GM21619 (cell line): ENCODE data around the gene OR6C75.
A peak's percentile ranks its signal among the peaks of the same experiment; 100 is the strongest.
"Not testable (repeated sequence)": the region's sequence is repeated elsewhere in the genome, so short reads cannot be mapped to it uniquely, and the experiment has no call there.

Experiments
- ATAC-seq: cut with Tn5 transposase; IDR thresholded peaks from one replicate; pipeline ENCODE4 v1.9.1; 2021; ENCODE audit not compliant: unreplicated experiment

OR6C75 gene

DNA sequence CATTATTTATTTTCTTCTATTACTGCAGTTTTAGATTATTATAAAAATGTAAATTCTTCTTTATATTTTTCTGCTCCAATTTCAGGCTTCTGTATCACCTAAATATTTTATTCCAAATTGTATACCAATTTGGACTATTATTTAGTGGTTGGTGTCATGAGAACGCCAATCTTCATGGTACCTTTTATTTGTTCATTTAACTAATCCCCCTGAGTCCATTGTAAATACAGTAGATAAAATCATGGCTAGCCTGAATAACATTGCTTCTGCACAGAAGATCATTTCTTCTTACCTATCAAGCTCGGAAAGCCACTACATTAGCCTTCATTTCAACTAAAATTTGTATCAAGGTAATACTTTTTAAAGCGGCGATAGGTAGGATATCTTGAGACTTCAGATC, at the start of gene OR6C75:
OR6C75 (plus strand) TSS at position 301 of the 400 bp plus-strand sequence. CDS start 2,136 bp downstream, outside the sequence.
- no peak for ATAC-seq

DNA sequence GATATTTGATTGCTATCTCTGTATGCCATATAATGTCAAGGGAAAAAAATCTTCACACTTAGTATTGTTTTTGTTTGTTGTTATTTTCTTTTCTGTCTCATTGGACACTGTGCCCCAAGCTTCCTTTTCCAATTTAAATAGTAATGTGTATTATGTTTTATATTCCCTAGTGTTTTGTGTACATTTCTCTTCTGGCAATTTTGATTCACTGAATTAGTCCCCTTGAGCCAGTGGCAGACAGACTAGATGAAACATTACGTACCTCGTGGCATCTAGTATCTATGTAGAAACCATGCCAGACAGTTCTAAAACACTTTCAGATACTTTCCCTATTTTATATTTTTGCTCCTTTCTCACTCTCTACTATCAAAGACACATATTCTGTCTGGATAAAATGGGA, 48.7 kb upstream of the OR6C75 start, which contains the start of gene OR6C1:
OR6C1 (plus strand) TSS at position 301 of the 400 bp plus-strand sequence. CDS start 6,257 bp downstream, outside the sequence.
- ATAC-seq = no peak

DNA sequence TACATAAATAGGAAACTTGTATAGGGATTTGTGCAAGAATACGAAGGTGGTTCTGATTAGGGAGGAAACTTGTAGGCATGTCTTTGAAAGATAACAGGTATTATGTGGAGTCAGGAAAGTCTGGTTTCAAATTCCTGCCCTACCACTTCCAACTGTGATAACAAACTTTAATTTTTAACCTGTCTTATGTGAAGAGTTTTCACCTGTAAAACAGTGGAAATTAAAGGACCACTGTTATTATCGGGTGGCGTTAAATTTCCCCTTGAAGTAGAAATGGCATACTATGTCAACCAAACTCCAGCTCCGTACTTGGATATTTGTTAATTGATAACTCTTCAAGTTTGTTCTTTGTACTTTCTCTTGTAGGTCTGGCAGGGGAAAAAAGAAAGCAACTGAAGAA, 42.6 kb upstream of the OR6C75 start:
- ATAC-seq = no peak

DNA sequence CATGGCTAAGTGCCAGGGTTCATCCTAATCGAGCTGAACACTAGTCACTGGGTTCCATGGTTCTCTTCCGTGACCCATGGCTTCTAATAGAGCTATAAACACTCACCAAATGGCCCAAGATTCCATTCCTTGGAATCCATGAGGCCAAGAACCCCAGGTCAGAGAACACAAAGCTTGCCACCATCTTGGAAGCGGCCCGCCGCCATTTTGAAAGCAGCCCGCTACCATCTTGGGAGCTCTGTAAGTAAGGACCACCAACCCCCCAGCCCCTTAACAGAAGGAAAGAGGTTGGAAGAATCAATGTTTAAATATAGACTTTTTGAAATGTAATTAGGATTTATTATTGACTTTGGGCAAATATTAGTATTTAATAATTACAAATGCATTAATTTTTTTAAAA, 37.0 kb upstream of the OR6C75 start:
- ATAC-seq = not testable (repeated sequence)

DNA sequence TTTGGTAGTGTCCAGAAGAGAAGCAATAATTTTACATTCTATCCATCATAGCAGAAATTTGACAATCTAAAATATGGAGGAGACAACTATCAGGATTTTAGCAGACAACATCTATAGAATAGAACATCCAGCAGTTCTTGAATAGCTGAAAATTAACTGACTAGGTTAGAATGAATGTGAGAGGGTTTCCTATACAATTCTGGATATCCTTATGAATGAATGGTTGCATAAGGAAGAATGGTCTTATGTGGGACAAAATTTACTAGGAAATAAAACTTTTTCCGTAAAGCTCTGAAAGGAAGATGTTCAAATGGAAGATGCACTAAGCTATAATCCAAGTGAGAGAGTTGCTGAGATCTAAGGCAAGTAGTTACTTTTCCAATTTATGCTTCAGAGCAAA, 32.3 kb upstream of the OR6C75 start, which contains the start of gene OR6C3:
OR6C3 (plus strand) TSS at position 301 of the 400 bp plus-strand sequence. CDS start 955 bp downstream, outside the sequence.
- no peak for ATAC-seq

DNA sequence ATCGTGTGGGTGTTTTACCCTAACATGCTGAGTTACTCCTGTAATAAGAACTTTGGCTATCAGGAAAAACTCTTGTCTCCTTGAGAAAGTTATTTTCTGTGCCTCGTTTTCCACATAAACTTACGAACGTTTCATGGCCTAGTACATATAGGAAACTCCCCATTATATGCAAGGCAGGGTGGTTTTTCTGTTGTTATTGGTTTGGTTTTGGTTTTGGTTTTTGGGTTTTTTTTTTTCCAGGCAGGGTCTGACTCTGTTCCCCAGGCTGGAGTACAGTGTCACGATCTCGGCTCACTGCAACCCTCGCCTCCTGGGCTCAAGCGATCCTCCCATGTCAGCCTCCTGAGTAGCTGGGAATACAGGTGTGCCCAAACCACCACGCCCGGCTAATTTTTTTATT, 26.8 kb upstream of the OR6C75 start:
- no peak for ATAC-seq

DNA sequence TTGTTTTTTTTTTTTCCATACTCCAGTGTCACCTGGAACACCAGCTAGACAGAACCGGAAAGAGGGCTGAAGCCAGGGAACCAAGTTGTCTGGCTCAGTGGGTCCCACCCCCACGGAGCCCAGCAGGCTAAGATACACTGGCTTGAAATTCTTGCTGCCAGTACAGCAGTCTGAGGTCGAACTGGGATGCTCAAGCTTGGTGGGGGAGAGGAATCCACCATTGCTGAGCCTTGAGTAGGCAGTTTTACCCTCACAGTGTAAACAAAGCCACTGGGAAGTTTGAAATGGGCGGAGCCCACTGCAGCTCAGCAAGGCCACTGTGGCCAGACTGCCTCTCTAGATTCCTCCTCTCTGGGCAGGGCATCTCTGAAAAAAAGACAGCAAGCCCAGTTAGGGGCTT, 7.4 kb upstream of the OR6C75 start:
- ATAC-seq = not testable (repeated sequence)

DNA sequence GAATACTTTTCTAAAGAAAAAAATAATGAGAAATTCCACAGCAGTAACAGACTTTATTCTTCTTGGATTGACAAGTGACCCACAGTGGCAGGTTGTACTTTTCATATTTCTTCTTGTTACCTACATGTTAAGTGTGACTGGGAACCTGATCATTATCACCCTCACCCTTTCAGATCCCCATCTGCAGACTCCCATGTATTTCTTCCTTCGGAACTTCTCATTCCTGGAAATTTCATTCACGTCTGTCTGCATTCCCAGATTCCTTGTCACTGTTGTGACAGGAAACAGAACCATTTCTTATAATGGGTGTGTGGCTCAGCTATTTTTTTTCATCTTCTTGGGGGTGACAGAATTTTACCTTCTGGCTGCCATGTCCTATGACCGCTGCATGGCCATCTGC, 2.3 kb downstream of the OR6C75 start:
- no peak for ATAC-seq

DNA sequence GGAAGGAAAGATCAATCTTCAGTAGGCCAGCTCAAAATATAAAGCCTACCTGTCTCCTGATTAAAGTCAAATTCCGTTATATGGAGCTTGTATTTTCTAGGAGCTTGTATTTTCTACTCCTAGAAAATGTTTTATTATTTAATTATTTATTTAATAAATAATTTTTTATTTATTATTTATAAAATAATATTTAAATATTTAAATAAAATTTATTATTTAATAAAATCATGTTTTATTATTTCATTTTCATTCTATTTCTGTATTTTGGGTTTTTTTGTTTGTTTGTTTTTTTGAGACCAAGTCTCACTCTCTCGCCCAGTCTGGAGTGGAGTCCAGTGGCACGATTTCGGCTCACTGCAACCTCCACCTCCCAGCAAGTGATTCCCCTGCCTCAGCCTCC, 9.7 kb downstream of the OR6C75 start:
- ATAC-seq = no peak

DNA sequence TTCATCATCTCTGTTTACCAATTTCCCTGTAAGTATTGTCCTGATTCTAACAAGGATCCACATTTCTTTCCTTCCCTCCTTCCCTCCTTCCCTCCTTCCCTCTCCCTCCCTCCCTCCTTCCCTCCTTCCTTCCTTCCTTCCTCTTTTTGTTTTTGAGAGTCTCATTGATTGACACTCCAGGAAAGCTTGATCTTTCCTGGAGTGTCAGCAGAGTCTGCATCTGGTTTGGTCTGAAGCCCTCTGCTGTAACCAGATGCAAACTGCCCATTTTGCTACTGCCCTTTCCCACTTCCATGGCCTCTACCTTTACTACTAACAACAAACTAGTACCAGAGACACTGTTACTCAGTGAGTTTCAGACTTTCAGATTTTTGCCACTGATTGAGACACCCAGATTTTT, 23.1 kb downstream of the OR6C75 start:
- ATAC-seq = no peak

DNA sequence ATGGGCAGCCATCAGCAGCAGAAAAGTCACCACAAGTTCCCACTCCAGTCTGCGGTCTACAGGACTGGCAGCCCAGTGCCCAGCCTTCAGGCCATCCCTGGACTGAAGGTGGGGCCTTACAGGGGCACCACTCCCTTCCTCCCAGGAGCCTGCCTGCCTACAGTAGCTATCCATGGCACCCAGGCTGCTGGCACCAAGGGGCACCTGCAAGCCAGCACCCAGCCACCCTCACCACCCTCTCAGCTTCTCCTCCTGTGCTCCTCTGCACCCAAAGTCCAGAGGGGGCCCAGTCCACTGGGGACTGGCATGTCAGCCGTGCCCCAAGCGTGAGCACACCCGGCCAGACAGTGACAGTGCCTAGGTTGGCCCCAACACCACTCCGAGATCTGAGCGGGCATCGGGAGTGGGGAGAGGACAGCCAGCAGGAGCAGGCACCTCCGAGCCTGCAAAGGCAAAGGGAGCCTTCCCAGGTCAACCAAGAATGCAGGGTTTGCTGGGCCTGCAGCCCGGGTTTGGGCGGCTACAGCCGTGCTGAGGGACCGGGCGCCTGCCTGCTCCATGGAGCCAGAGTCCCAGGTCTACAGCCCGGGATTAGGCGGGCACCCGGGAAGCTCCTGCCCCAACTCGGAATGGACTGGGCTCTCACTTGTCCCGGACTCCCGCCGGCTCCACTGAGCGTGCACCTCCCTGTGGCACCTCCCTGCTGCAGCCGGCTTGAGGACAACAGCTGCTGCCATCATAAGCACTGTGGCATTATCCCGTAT, 29.4 kb downstream of the OR6C75 start:
- no peak for ATAC-seq

DNA sequence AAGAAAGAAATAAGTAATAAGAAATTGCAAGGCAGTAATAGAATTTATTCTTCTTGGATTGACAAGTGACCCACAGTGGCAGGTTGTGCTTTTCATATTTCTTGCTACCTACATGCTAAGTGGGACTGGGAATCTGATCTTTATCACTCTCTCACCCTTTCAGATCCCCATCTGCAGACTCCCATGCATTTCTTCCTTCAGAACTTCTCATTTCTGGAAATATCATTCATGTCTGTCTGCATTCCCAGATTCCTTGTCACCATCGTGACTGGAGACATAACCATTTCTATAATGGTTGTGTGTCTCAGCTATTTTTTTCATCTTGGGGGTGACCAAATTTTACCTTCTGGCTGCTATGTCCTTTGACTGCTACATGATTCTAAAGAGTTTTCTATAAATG, 33.6 kb downstream of the OR6C75 start:
- ATAC-seq = no peak

DNA sequence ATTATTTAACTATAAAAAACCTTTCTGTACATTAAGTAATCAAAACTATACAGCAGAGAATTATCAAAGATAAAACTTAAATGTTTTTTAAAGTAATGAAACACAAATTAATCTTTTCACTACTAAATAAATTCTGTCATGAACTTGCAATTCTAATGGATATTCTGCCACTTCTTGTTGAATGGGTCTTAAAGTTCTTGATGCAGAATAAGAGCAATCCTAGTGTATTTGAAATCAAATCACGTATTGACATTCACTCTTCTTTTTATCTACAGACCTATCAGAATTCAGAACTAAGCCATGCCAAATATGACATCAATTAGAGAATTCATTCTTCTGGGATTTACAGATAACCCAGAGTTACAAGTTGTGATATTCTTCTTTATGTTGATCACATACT, 37.5 kb downstream of the OR6C75 start, which contains the start of gene OR6C65:
OR6C65 (plus strand) TSS at position 301 of the 400 bp plus-strand sequence; CDS start at position 301, 0 bp downstream.
- no peak for ATAC-seq

DNA sequence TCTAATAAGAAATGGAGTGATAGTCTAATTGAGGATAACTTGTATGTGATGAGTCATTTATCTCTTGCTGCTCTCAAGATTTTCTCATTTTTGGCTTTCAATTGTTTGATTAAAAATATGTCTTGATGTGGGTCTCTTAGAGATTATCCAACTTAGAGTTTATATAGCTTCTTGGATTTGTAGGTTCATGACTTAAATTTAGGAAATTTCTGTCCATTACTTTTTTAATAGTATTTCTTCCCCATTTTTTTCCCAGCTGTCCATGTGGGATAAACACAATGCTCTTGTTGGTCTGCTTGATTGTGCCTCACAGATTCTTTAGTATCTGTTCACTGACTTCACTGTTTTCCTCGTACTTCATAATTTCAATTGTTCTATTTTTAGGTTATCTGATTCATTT, 45.1 kb downstream of the OR6C75 start:
- ATAC-seq = no peak

DNA sequence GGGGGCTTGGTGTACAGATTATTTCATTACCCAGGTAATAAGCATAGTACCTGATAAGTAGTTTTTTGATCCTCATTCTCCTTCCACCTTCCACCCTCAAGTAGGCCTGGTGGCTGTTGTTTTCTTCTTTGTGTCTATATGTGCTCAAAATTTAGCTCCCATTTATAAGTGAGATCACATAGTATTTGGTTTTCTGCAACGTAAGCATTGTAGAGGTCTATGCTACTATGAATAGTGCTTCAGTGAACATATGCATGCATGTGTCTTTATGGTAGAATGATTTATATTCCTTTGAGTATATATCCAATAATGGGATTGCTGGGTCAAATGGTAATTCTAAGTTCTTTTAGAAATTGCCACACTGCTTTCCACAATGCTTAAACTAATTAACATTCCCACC, 46.4 kb downstream of the OR6C75 start:
- ATAC-seq = not testable (repeated sequence)

DNA sequence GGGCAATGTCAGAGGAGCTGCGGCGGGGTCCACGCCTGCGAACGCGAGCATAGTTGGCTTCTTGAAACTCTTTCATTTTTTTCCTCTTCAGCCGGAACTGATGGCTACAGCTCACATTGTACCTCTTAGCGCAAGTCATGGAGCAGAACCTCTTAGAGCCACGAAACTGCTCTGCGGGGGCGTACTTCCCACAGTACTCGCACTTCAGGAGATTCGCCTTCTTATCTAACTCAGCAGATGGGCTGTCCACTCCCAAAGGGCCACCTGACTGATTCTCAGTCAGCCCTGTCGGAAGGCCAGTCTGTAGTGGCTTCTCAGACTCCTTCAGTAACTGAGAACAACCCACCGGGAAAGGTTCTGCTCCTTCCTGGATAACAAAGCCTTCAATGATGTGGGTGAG, 49.4 kb downstream of the OR6C75 start:
- not testable (repeated sequence) for ATAC-seq

DNA sequence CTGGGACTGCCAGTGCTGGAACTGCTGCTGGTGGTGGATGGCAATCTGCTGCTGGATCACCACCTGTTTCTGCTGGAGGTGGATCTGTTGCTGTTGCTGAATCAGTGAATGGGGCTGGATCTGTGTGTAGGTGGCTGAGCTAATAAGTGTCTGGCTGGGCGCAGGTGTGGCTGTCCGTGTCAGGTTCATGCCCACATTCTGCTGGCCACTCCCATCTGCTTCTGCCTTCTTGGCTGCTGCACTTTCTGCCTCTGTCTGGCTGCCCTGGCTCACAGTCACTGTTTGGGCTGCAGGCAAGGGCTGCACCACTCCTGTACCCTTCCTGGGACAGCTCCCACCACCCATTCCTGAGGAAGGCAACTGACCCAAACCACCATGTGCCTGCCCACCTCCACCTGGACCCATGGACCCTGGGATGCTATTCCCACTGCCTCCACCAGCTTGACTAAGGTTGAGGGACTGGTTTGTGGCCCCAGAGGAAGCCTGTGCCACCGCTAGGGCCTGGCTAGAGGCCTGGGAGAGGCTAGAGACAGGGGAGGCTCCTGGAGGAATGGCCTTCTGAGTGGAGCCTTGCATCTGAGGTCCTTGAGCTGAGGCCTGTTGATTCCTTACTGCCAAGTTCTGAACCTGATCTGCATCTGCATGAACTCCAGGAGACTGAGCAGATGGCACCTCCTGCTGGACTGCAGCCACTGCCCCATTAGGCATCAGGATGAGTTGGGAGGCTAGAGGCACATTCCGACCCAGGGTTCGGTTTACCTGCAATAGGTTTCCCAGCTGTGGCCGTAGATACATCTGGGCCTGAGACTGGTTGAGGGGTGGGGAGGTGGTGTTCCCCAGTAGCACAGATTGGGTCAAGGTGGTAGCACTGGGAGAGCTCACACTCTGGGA, 51.0 kb downstream of the OR6C75 start:
- ATAC-seq = not testable (repeated sequence)

DNA sequence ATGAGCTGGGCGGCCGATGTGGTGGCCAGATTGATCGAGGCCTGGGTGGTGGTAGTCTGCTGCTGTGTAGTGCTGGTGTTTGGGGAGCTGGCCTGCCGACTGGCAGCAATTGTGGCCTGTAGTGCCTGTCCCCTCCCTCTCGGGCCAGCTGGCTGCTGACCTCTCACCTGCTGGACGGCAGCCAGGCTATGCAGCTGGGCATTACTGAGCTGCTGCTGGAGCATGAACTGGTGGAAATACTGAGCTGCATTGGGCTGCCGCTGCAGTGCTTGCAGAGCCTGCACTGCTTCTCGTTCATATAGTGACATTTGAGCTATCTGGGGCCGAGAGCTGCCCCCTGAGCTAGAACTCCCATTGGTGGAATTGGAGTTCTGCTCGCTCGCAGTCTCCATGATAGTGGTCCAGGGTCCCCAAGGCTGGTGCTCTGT, 51.6 kb downstream of the OR6C75 start:
- ATAC-seq = not testable (repeated sequence)

DNA sequence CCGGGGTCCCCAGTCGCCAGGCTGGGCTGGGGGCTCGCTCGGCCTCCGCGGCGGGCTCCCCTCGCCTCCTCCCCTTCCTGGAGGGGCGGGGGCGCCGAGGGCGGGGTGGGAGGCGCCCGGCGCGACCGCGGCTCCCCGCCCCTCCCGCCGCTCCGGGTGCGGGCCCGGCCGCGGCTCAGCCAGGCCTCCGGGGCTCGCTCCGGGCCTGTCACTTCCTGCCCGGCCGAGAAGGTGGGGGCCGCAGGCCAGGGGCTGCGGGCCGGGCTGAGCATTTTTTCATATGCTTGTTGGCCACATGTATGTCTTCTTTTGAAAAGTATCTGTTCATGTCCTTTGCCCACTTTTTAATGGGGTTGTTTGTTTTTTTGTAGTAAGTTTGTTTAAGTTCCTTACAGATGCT, 52.1 kb downstream of the OR6C75 start:
- peak; percentile 51 for ATAC-seq

DNA sequence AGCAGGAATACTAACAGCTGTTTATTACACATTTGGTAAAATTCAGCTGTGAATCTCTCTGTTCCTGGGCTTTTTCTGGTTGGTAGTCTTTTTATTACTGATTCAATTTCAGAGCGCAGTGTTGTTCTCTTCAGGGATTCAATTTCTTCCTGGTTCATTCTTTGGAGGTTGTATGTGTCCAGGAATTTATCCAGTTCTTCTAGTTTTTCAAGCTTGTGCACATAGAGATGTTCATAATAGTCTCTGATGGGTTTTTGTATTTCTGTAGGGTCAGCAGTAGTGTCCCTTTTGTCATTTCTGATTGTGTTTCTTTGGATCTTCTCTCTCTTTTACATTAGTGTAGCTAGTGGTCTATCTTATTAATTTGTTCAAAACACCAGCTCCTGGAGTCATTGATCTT, 54.2 kb downstream of the OR6C75 start:
- ATAC-seq = no peak
